Progenitor cell of endocrine pancreas (in vitro differentiated cells): ENCODE data around the gene ASB6. TPM values are rescaled to one million over a fixed set of nuclear protein-coding genes. Genes with fewer than 3 reads are reported as not detected.

Source experiments
- DNase-seq: peaks from one replicate; pipeline ENCODE4 v3.0.0; 2021; ENCODE audit warnings: low spot score; ENCODE audit not compliant: unreplicated experiment
- H3K27ac Mint-ChIP-seq: 2 replicates; pipeline ENCODE4 v1.8.0; 2021; ENCODE audit warnings: mild to moderate bottlenecking, moderate library complexity, mixed read lengths
- H3K27me3 Mint-ChIP-seq: 2 replicates; pipeline ENCODE4 v1.8.0; 2021; ENCODE audit warnings: mixed read lengths
- H3K36me3 Mint-ChIP-seq: 2 replicates; pipeline ENCODE4 v1.8.0; 2022; ENCODE audit warnings: mixed read lengths; ENCODE audit not compliant: insufficient read depth
- H3K4me1 Mint-ChIP-seq: 2 replicates; pipeline ENCODE4 v1.8.0; 2021; ENCODE audit warnings: low read depth, mixed read lengths
- H3K4me3 Mint-ChIP-seq: 2 replicates; pipeline ENCODE4 v1.8.0; 2021; ENCODE audit warnings: low read depth, mild to moderate bottlenecking, moderate library complexity, mixed read lengths
- H3K9me3 Mint-ChIP-seq: 2 replicates; pipeline ENCODE4 v1.8.0; 2021; ENCODE audit warnings: low read depth, mixed read lengths
- CTCF ChIP-seq: fragments of 200-600 bp; sonication (generic); IDR thresholded peaks from one replicate; pipeline ENCODE4 v1.5.0; 2021; ENCODE audit warnings: antibody characterized with exemption, mild to moderate bottlenecking; ENCODE audit not compliant: unreplicated experiment
- total RNA-seq: library from RNA; stranded (reverse); gene quantifications from 2 replicates; pipeline ENCODE4 v1.2.1, GENCODE V29; 2021

The ASB6 gene
- total RNA-seq, 1 donor from 2014 or later: 19.7 TPM

- H3K9me3 Mint-ChIP-seq: no peaks in the 10 kb centered on the region
- no peak for DNase-seq
- H3K27ac Mint-ChIP-seq: no peak overlapping the region
- H3K4me3 Mint-ChIP-seq: no peak overlapping the region
- no peaks in the 10 kb centered on the region for H3K4me1 Mint-ChIP-seq
- peaks cover 12% of the 10 kb centered on the region for H3K27me3 Mint-ChIP-seq
- TF ChIP-seq CTCF: no peak
- no peaks in the 10 kb centered on the region for H3K36me3 Mint-ChIP-seq
Measured at GRCh38 chr9:129685220-129685932, 43.4 kb upstream of the ASB6 start.

GRCh38 chr9:129682381-129682780, 40.4 kb upstream of the ASB6 start:
- no peak overlapping the region for H3K4me3 Mint-ChIP-seq
- H3K4me1 Mint-ChIP-seq: no peaks in the 10 kb centered on the region
- no peak overlapping the region for H3K27ac Mint-ChIP-seq
- no peaks in the 10 kb centered on the region for H3K36me3 Mint-ChIP-seq
- H3K27me3 Mint-ChIP-seq: peaks cover 8% of the 10 kb centered on the region
- no peak for TF ChIP-seq CTCF
- DNase-seq: no peak
- no peaks in the 10 kb centered on the region for H3K9me3 Mint-ChIP-seq

- Mint-ChIP-seq H3K27me3 (peaks cover 10% of the 10 kb centered on the region), H3K36me3 (no peaks in the 10 kb centered on the region), H3K4me1 (no peaks in the 10 kb centered on the region), H3K27ac (no peak overlapping the region), H3K9me3 (no peaks in the 10 kb centered on the region), H3K4me3 (no peak overlapping the region)
- no peak for DNase-seq
- no peak for TF ChIP-seq CTCF
Measured at GRCh38 chr9:129681924-129682323, 40.0 kb upstream of the ASB6 start.

- peaks cover 8% of the 10 kb centered on the region for H3K27me3 Mint-ChIP-seq
- no peak for DNase-seq
- H3K4me3 Mint-ChIP-seq: no peak overlapping the region
- no peak for TF ChIP-seq CTCF
- H3K27ac Mint-ChIP-seq: no peak overlapping the region
- no peaks in the 10 kb centered on the region for H3K4me1 Mint-ChIP-seq
- H3K9me3 Mint-ChIP-seq: no peaks in the 10 kb centered on the region
- H3K36me3 Mint-ChIP-seq: no peaks in the 10 kb centered on the region
Measured at GRCh38 chr9:129679537-129679936, 37.6 kb upstream of the ASB6 start.

- no peaks in the 10 kb centered on the region for H3K9me3 Mint-ChIP-seq
- no peak for TF ChIP-seq CTCF
- H3K27me3 Mint-ChIP-seq: peaks cover 8% of the 10 kb centered on the region
- no peaks in the 10 kb centered on the region for H3K4me1 Mint-ChIP-seq
- no peak overlapping the region for H3K4me3 Mint-ChIP-seq
- H3K27ac Mint-ChIP-seq: no peak overlapping the region
- DNase-seq: no peak
- H3K36me3 Mint-ChIP-seq: no peaks in the 10 kb centered on the region
Measured at GRCh38 chr9:129678844-129679243, 36.9 kb upstream of the ASB6 start.
